HG02571 (cell line): Measurements from ENCODE around the gene UNC5CL.

Experiments
- ATAC-seq: cut with Tn5 transposase; IDR thresholded peaks from one replicate; pipeline ENCODE4 v1.9.1; 2021; ENCODE audit warnings: mild to moderate bottlenecking, moderate library complexity; ENCODE audit not compliant: unreplicated experiment

Gene UNC5CL

GRCh38 chr6:41064841-41065240, 25.8 kb upstream of the UNC5CL start:
- ATAC-seq, result no peak

GRCh38 chr6:41063884-41064285, 24.9 kb upstream of the UNC5CL start:
- no peak for ATAC-seq

GRCh38 chr6:41062056-41062455, 23.0 kb upstream of the UNC5CL start:
- no peak for ATAC-seq

- ATAC-seq, result no peak
These were observed 22.2 kb upstream of the UNC5CL start for GRCh38 chr6:41061196-41061726.

- ATAC-seq, result no peak
These were observed 20.5 kb upstream of the UNC5CL start for GRCh38 chr6:41059556-41059955.

GRCh38 chr6:41058783-41059181, 19.8 kb upstream of the UNC5CL start:
- no peak for ATAC-seq

- no peak for ATAC-seq
These were observed 17.9 kb upstream of the UNC5CL start for GRCh38 chr6:41056768-41057490.

- no peak for ATAC-seq
These were observed 16.1 kb upstream of the UNC5CL start for GRCh38 chr6:41055149-41055548.

GRCh38 chr6:41054511-41054910, 15.5 kb upstream of the UNC5CL start:
- ATAC-seq, result no peak

- no peak for ATAC-seq
These were observed 14.0 kb upstream of the UNC5CL start, which contains the start of gene APOBEC2 for GRCh38 chr6:41053041-41053440. Gene APOBEC2, plus strand, starts transcription at chr6:41053202. Its CDS starts 146 bp downstream, at chr6:41053348.

- no peak for ATAC-seq
These were observed 12.9 kb upstream of the UNC5CL start for GRCh38 chr6:41051873-41052272.

GRCh38 chr6:41050536-41050935, 11.5 kb upstream of the UNC5CL start:
- ATAC-seq, result no peak

- no peak for ATAC-seq
These were observed 10.9 kb upstream of the UNC5CL start for GRCh38 chr6:41049955-41050354.

GRCh38 chr6:41049521-41049920, 10.5 kb upstream of the UNC5CL start:
- ATAC-seq, result no peak

- ATAC-seq, result no peak
These were observed 9.0 kb upstream of the UNC5CL start for GRCh38 chr6:41047745-41048732.

GRCh38 chr6:41047306-41047705, 8.3 kb upstream of the UNC5CL start:
- no peak for ATAC-seq

- no peak for ATAC-seq
These were observed 7.1 kb upstream of the UNC5CL start for GRCh38 chr6:41046084-41046483.

- no peak for ATAC-seq
These were observed 6.6 kb upstream of the UNC5CL start for GRCh38 chr6:41045664-41046063.

- no peak for ATAC-seq
These were observed 4.1 kb upstream of the UNC5CL start for GRCh38 chr6:41043151-41043550.

GRCh38 chr6:41042226-41043055, 3.4 kb upstream of the UNC5CL start, which contains the start of gene TSPO2:
Gene TSPO2, plus strand, starts transcription at chr6:41042467. Its CDS starts 519 bp downstream, at chr6:41042986.
- ATAC-seq, result no peak
